NOMO-1 treated with dmso at 0.1 percent for 144 hours (cell line): Measurements from ENCODE around the gene DEFB121.
"Not testable (repeated sequence)": the region's sequence is repeated elsewhere in the genome, so short reads cannot be mapped to it uniquely, and the experiment has no call there.

ENCODE experiments used
- DNase-seq: peaks from one replicate; lab custom pipeline; 2025; ENCODE audit not compliant: unreplicated experiment; lab: John Stamatoyannopoulos, UW

Gene DEFB121

GRCh38 chr20:31406115-31406514 lies at the start of gene DEFB121:
TSS of gene DEFB121 (minus strand) at chr20:31406215. CDS start at chr20:31406152, 63 bp downstream.
- DNase-seq: no peak

- no peak for DNase-seq
Measured at GRCh38 chr20:31454361-31454760, 48.3 kb upstream of the DEFB121 start.

- no peak for DNase-seq
Measured at GRCh38 chr20:31452575-31452974, 46.6 kb upstream of the DEFB121 start.

GRCh38 chr20:31449511-31450414 lies 43.7 kb upstream of the DEFB121 start:
- DNase-seq: no peak

- DNase-seq: no peak
Measured at GRCh38 chr20:31446084-31446819, 40.2 kb upstream of the DEFB121 start.

- no peak for DNase-seq
Measured at GRCh38 chr20:31440012-31440659, 34.1 kb upstream of the DEFB121 start, which contains the start of gene DEFB123. TSS of gene DEFB123 (plus strand) at chr20:31440632. CDS start at chr20:31440699, 67 bp downstream.

GRCh38 chr20:31430568-31431115 lies 24.6 kb upstream of the DEFB121 start:
- DNase-seq: no peak

- DNase-seq: not testable (repeated sequence)
Measured at GRCh38 chr20:31427576-31427975, 21.6 kb upstream of the DEFB121 start.

GRCh38 chr20:31426891-31427551 lies 21.0 kb upstream of the DEFB121 start:
- DNase-seq: not testable (repeated sequence)

- no peak for DNase-seq
Measured at GRCh38 chr20:31425797-31426196, 19.8 kb upstream of the DEFB121 start.

- no peak for DNase-seq
Measured at GRCh38 chr20:31418307-31418706, 12.3 kb upstream of the DEFB121 start.

- no peak for DNase-seq
Measured at GRCh38 chr20:31415653-31416052, 9.6 kb upstream of the DEFB121 start.

GRCh38 chr20:31414381-31414780 lies 8.4 kb upstream of the DEFB121 start:
- no peak for DNase-seq

- DNase-seq: no peak
Measured at GRCh38 chr20:31410011-31410410, 4.0 kb upstream of the DEFB121 start.

GRCh38 chr20:31403886-31404285 lies 2.1 kb downstream of the DEFB121 start:
- DNase-seq: no peak

GRCh38 chr20:31394900-31395299 lies 11.1 kb downstream of the DEFB121 start:
- DNase-seq: no peak

GRCh38 chr20:31392836-31393235 lies 13.2 kb downstream of the DEFB121 start:
- DNase-seq: no peak

GRCh38 chr20:31390490-31390889 lies 15.5 kb downstream of the DEFB121 start, which contains the start of gene DEFB119:
TSS of gene DEFB119 (minus strand) at chr20:31390590. CDS start at chr20:31390483, 107 bp downstream.
- no peak for DNase-seq

- DNase-seq: no peak
Measured at GRCh38 chr20:31374346-31374745, 31.7 kb downstream of the DEFB121 start.

GRCh38 chr20:31368301-31368700 lies 37.7 kb downstream of the DEFB121 start, which contains the start of gene DEFB118:
TSS of gene DEFB118 (plus strand) at chr20:31368601. CDS start at chr20:31368651, 50 bp downstream.
- no peak for DNase-seq
